Vagina (tissue), 2 donors: ENCODE measurements around the gene MEGF6.

ENCODE experiments used
- POLR2A ChIP-seq, 2 donors: fragments of 450-650 bp; IDR thresholded peaks; one replicate each; pipeline ENCODE4 v1.6.1; 2017; ENCODE audit warnings: antibody characterized with exemption in 2 of 2, mild to moderate bottlenecking in 2 of 2, moderate library complexity in 2 of 2
- TF ChIP-seq, protein P1 (sequence below), 3 experiments: fragments of 450-650 bp in 2 of 3; fragments of 200-600 bp in 1 of 3; sonication (generic) in 1 of 3; IDR thresholded peaks; one replicate each; pipeline ENCODE4 v1.5.1; 2017 to 2019; ENCODE audit warnings: antibody characterized with exemption in 3 of 3, mild to moderate bottlenecking in 2 of 3, moderate library complexity in 2 of 3

DNA sequence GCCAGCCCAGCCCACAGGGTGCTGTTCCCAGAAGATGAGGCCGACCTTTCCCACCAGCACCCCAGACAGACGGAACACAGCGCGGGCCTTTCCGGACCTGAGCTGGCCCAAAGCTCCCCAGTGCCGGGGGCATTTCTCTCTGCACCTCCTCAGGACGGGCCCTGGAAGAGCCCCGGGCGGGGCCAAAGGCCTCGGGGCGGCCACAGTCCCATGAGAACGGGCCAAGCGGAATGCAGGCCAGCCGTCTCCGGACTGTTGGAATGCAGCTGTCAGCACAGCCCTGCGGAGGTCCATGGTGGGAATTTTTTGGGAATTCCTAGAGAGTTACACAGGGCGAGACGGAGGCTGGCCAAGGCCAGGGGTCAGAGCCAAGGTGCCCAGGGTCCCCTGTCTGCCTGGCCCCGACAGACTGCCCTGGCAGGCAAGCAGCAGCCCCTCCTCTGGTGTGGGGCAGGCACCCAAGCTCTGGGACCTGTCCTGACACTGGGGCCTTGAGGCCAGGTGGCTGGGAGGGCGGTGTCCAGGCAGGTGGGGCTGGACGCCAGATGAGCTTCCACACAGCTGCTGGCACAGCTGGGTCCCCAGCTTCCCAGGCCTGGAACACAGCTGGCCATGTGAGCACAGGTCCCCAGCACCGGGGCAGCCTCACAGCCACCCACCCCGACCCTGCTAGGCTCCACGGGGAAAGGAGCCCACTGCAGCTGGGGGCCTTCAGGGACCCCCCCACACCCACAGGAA lies 63.0 kb downstream of the MEGF6 start:
- TF ChIP-seq POLR2A (IDR thresholded peaks at IDR 0.05) = no peak
- TF ChIP-seq, protein P1, sequence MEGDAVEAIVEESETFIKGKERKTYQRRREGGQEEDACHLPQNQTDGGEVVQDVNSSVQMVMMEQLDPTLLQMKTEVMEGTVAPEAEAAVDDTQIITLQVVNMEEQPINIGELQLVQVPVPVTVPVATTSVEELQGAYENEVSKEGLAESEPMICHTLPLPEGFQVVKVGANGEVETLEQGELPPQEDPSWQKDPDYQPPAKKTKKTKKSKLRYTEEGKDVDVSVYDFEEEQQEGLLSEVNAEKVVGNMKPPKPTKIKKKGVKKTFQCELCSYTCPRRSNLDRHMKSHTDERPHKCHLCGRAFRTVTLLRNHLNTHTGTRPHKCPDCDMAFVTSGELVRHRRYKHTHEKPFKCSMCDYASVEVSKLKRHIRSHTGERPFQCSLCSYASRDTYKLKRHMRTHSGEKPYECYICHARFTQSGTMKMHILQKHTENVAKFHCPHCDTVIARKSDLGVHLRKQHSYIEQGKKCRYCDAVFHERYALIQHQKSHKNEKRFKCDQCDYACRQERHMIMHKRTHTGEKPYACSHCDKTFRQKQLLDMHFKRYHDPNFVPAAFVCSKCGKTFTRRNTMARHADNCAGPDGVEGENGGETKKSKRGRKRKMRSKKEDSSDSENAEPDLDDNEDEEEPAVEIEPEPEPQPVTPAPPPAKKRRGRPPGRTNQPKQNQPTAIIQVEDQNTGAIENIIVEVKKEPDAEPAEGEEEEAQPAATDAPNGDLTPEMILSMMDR (IDR thresholded peaks at IDR 0.05) = no peak
